Stimulated activated naive CD4-positive, alpha-beta T cell (primary cell): ENCODE data around the gene SHROOM3.

Source experiments
- DNase-seq, 6 experiments: peaks; one replicate each; lab custom pipeline; 2025; lab: John Stamatoyannopoulos, UW

SHROOM3 gene

GRCh38 chr4:76569706-76570105 is 134.7 kb downstream of the SHROOM3 start:
- DNase-seq = no peak

- DNase-seq = no peak
These were observed 135.3 kb downstream of the SHROOM3 start for GRCh38 chr4:76570141-76570973.

DNA sequence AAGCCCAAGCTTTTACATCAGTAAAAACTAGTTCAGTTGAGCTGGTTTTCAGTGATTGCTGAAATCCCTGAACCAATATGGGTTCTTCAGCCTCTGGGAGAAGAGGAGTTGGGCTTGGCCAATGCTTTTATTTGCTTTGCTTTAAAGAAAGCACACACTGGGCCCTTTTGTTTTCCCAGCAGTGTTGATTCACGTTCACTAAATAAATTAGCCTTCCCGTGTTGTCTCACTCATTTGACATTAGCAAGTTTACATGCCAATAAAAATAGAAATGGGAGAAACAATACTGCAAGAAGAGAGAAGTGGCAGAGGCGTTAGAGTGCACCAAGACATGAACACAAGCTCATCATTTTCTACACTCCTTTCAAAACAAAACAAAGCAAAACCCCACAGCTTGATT is 136.2 kb downstream of the SHROOM3 start:
- DNase-seq = no peak

DNA sequence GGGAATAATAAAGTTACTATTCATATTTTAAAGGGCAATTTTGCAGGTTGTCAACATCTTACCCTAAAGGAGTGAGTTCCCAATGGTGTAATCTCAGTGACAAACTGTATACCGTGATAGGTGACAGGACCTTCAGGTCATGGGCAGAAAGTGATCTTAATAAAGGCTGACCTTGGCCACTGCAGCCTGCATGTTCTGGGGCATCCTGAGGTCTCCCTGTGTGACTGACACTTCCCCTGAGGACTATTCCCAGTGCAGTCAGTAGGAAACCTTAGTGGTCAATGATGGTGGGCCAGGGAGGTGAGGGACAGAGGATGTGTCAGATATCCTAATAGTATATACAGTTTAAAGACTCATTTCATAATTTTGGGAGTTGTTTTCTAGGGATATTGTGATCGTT is 137.2 kb downstream of the SHROOM3 start:
- DNase-seq = no peak

DNA sequence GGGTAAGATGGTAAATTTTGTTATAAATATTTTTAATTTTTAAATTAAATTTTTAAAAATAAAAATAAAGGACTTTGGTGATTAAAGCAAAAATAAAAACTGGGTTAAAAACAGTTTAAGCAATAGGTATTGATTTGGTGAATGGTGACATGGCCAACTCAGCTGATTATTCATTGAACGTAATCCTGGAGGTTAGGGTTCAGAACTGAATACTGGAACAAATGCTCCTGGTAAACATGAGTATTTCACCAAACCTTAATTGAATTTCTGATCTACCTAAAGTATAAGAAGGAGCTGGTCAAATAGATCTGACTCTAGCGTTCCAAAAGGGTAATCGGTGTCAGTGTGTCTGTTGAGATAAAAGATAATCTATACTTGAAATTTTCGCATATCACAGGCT is 141.8 kb downstream of the SHROOM3 start:
- DNase-seq = no peak

- DNase-seq = no peak
These were observed 143.1 kb downstream of the SHROOM3 start for GRCh38 chr4:76578002-76578560.

DNA sequence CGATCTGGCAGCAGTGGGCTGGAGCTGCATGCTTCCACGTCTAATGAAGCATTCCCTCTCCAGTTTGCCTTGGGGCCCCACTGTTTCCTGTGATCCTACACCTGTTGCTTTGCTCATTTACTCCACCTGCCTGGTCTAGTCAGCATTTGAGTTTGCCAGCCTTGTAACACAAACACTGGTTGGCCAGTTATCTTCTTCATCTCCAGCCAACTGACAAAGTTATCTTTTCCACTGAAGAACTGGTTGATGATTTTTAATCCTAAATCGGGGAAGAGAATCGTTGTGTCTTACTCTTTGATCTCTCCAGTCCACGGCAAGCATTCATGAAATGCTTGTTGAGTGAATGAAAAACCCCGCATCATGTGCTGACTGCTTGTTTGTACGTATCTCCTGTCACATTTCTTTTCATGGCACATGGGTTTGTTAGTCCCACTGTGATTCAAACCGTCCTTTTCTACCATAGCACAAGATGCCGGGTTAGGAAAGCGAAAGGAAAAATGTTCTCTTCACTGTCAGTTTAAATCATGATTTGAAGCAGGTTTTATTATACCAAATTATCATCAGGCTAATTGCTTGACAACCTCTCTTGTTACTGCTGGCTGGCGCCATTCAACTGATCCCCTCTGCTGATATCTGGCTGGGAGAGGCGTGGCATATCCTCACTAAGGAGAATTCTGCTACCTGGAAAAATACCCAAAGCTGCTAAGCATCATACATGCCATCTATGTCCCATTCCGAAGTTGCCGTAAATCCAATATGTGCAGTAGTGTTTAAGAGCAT is 144.8 kb downstream of the SHROOM3 start:
- DNase-seq = no peak

GRCh38 chr4:76581077-76581962 is 146.3 kb downstream of the SHROOM3 start:
- no peak for DNase-seq

- DNase-seq = no peak
These were observed 147.2 kb downstream of the SHROOM3 start for GRCh38 chr4:76582074-76582816.

DNA sequence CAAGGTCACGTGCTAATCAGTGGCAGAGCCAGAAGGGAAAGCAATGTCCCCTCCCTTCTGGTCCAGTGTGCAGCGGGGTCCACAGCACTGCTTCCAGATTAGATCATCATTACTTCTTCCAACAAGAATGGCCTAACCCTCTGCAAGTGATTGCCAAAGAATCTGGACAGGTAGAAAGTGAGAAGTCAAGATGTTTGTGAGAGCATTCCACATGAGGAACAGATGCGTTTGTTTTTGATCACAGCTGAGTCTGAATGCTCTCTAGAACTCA is 147.7 kb downstream of the SHROOM3 start:
- no peak for DNase-seq

DNA sequence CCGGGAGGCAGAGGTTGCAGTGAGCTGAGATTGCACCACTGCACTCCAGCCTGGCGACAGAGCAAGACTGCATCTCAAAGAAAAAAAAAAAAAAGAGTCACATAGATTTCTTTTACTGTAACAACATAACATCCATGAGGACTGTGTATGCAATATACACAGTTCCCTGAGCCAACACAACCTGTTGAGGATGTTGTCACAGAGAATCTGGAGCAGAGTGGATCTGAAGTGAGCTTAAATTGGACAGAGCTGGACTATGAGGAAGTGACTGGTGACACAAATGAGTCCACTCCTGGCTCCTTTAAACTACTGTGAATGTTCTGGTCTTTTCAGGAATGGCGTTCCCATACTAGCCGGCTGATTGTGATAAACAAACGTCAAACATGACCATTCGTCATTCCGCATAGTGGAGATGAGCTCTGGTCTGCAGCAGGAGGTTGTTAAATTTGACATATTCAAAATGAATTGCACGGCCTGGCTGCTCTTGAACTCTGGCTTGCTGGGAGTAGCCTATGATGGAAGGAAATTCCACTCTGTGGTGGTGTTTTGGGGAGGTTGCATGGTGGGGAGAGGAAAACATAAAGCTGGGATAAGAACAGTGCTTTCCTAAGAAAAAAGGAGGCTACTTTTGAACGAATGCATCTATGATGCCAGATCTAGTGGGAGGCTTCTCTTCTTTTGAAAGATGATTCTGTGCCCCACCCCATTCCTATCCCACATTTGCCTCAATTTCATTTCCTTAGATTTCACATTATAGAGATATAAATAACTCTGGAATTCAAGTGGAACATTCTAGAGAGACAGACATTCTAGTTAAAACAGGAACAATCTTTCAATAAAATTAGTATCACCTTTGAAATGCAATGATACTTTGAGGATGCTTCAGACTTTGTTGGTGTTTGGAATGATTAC is 149.5 kb downstream of the SHROOM3 start:
- DNase-seq = no peak

GRCh38 chr4:76585272-76585671 is 150.2 kb downstream of the SHROOM3 start:
- no peak for DNase-seq

DNA sequence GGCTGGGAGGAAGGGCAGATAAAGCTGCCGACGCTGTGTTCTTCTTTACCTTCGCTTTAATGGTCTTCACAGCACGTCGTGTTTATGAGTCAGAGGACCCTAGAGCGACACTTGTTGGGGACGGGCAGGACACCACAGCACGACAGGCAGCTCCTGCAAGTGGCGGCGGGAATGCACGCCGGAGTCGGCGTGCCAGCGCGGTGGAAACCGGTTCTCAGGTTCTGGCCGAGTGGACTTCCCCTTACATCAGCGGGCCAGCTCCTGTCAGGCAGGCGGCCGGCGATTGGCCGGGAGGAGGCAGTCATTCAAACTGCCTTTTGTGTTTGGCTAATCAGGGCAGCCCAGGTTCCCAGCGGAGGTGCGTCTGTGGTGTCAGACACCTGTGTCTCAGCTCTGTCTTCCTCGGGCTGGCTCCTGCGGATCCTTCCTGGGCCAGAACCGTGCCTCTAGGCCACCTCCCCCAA is 150.9 kb downstream of the SHROOM3 start:
- peak in 1 of 6 experiments; percentile 3 for DNase-seq

- no peak for DNase-seq
These were observed 153.2 kb downstream of the SHROOM3 start for GRCh38 chr4:76588274-76588673.

GRCh38 chr4:76589402-76589801 is 154.4 kb downstream of the SHROOM3 start:
- no peak for DNase-seq

- no peak for DNase-seq
These were observed 155.1 kb downstream of the SHROOM3 start for GRCh38 chr4:76589872-76590797.

DNA sequence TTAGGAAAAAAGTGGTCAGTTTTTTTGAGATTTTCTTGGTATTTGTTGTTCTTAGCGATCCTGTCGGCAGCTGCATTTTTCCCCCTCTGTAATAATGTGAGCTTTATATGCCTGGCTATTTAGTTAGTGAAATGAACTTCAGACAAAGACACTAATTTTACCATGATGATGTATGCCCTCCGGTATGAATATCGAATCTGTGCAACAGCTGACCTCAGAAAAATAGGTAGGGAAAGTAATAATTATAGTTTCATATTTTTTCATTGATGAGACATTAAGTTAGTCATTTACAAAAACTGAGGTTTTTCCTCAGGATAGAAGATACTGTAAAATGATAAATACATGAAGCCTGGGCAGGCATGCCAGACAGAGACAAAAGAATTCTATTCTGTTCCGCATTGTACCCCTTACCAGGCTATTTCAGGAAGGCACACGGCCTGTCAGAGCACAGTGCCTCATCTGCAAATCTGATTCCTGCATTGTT is 155.8 kb downstream of the SHROOM3 start:
- DNase-seq = no peak

DNA sequence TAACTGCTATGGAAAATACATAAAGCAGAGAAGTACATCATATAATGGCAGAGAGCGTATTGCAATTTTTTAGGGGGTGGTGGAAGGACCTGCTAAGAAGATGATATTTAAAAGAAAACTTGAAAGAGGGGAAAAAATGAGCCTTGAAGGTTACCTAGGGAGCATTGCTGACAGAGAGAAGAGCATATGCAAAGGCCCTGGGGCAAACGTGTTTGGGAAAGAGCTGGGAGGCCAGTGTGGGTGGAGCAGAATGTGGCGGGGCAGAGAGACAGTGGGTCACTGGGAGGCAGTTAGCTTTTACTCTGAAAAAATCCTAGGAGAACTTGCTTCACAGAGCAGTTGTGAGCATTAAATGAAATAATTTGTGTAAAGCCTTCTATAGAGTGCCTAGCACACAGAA is 157.0 kb downstream of the SHROOM3 start:
- no peak for DNase-seq

DNA sequence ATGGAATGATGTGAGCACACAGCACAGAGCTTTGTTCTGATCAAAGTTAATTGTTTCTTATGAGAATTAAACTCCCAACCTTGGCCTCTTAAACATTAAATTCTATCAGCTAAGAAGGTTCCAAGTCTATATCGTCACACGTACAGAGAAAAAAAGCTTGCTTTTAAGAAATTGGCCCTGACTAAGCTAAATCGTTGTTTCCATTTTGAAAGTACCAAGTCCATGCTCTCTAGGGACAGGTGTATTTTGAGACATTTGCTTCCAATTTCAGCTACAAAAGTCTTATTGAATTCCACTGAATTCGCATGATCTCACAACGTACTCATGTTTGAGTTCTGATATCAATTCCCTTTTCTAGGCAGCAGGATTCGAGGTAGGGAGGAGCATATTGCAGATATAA is 157.4 kb downstream of the SHROOM3 start:
- no peak for DNase-seq
